ENCODE results near the gene LASP1NB.

The LASP1NB gene

GRCh38 chr17:38882870-38883269 lies 42.5 kb upstream of the LASP1NB start:
- Histone ChIP-seq H3K9me3 (no peaks in the 10 kb centered on the region), H3K27me3 (no peaks in the 10 kb centered on the region), H3K4me1 (peaks cover 3 to 100% (median 92%) of the 10 kb centered on the region in 4 donors), H3K36me3 (peaks cover 0 to 23% (median 0%) of the 10 kb centered on the region in 3 donors), H3K27ac (peak overlapping the region; percentile 28 to 94 (median 83)), H3K4me3 (no peak overlapping the region)
- TF ChIP-seq POLR2A (IDR thresholded peaks at IDR 0.05) = no peak
- no peak for TF ChIP-seq CTCF (IDR thresholded peaks at IDR 0.05)
- no peak for TF ChIP-seq EP300 (IDR thresholded peaks at IDR 0.05)
- WGBS, 2 donors = 66 to 73% methylated on average over 2 of the region's 2 CpGs
- no peak for DNase-seq (ENCODE audit: low spot score in 2 of 2)

GRCh38 chr17:38883592-38884526 lies 41.6 kb upstream of the LASP1NB start:
- H3K27ac ChIP-seq = peak overlapping the region; percentile 28 to 94 (median 83)
- peak in 2 of 5 experiments; percentile 15 to 16 for TF ChIP-seq CTCF (IDR thresholded peaks at IDR 0.05)
- TF ChIP-seq POLR2A (IDR thresholded peaks at IDR 0.05) = no peak
- peak in 1 of 2 donors; percentile 33 for TF ChIP-seq EP300 (IDR thresholded peaks at IDR 0.05)
- peaks cover 3 to 100% (median 90%) of the 10 kb centered on the region in 4 donors for H3K4me1 ChIP-seq

GRCh38 chr17:38885044-38885727 lies 40.2 kb upstream of the LASP1NB start:
- WGBS, 2 donors = 47 to 53% methylated on average over 9 of the region's 9 CpGs
- Histone ChIP-seq H3K4me1 (peaks cover 0 to 100% (median 78%) of the 10 kb centered on the region in 4 donors), H3K36me3 (peaks cover 0 to 26% (median 0%) of the 10 kb centered on the region in 3 donors), H3K27me3 (no peaks in the 10 kb centered on the region), H3K27ac (peak overlapping the region in 3 of 4 donors; percentile 76 to 94 (median 90)), H3K9me3 (no peaks in the 10 kb centered on the region), H3K4me3 (no peak overlapping the region)
- no peak for DNase-seq (ENCODE audit: low spot score in 2 of 2)
- TF ChIP-seq EP300 (IDR thresholded peaks at IDR 0.05) (no peak), POLR2A (IDR thresholded peaks at IDR 0.05) (no peak), CTCF (IDR thresholded peaks at IDR 0.05) (no peak)

More at GRCh38 chr17:38883592-38884526, 41.6 kb upstream of the LASP1NB start:
- H3K4me3 ChIP-seq = peak overlapping the region in 2 of 4 donors; percentile 4 to 13
- H3K9me3 ChIP-seq = no peaks in the 10 kb centered on the region
- no peaks in the 10 kb centered on the region for H3K27me3 ChIP-seq
- H3K36me3 ChIP-seq = peaks cover 0 to 18% (median 0%) of the 10 kb centered on the region in 3 donors
- WGBS, 2 donors = 15 to 21% methylated on average over 19 of the region's 19 CpGs
- DNase-seq (ENCODE audit: low spot score in 2 of 2) = no peak

GRCh38 chr17:38885728-38886642 lies 39.4 kb upstream of the LASP1NB start:
- H3K4me3 ChIP-seq = no peak overlapping the region
- no peaks in the 10 kb centered on the region for H3K27me3 ChIP-seq
- no peaks in the 10 kb centered on the region for H3K9me3 ChIP-seq
- peaks cover 0 to 34% (median 0%) of the 10 kb centered on the region in 3 donors for H3K36me3 ChIP-seq
- 25 to 28% methylated on average over 11 of the region's 11 CpGs for WGBS, 2 donors
- no peak for DNase-seq (ENCODE audit: low spot score in 2 of 2)
- peaks cover 0 to 100% (median 70%) of the 10 kb centered on the region in 4 donors for H3K4me1 ChIP-seq
- TF ChIP-seq EP300 (IDR thresholded peaks at IDR 0.05) (no peak), POLR2A (IDR thresholded peaks at IDR 0.05) (no peak), CTCF (IDR thresholded peaks at IDR 0.05) (no peak)
- H3K27ac ChIP-seq = peak overlapping the region in 3 of 4 donors; percentile 76 to 94 (median 90)

Data from tibial nerve (tissue), 4 donors.